B cell (primary cell): ENCODE measurements around the gene BEAN1. TPM values are rescaled to one million over a fixed set of nuclear protein-coding genes. Genes with fewer than 3 reads are reported as not detected.

Source experiments
- ATAC-seq: fragments of 200-7000 bp; cut with Tn5 transposase; one replicate; pipeline ENCODE4 v1.10.0; 2021; ENCODE audit warnings: low read depth, mild to moderate bottlenecking, moderate number of reproducible peaks, moderate library complexity
- CTCF ChIA-PET: fragments of 350-600 bp; sonication (Branson Sonifier 250); formaldehyde crosslinking; loops from one replicate; lab custom pipeline; 2021; ENCODE audit warnings: antibody characterized with exemption, inconsistent platforms; lab: Charles Lee
- POLR2A ChIA-PET: fragments of 350-600 bp; sonication (Branson Sonifier 250); formaldehyde crosslinking; loops from one replicate; lab custom pipeline; 2021; ENCODE audit warnings: antibody characterized with exemption; lab: Charles Lee
- DNase-seq: peaks from one replicate; pipeline ENCODE4 v3.0.0; 2013
- H2AFZ ChIP-seq: 2 replicates; pipeline ENCODE4 v1.6.1; 2012; ENCODE audit warnings: mild to moderate bottlenecking, low read depth, low read length; ENCODE audit not compliant: insufficient read depth, poor library complexity, severe bottlenecking
- H3K27ac ChIP-seq, 2 donors: 1 replicate in 1 of 2; 2 replicates in 1 of 2; pipeline ENCODE4 v1.5.1; 2012 to 2013; ENCODE audit warnings: low read length in 2 of 2, mild to moderate bottlenecking in 2 of 2, moderate library complexity in 1 of 2
- H3K27me3 ChIP-seq, 4 experiments: fragments of 200-600 bp in 1 of 4; sonication (generic) in 1 of 4; replicated peaks in 1 of 4; 1 replicate in 2 of 4; 2 replicates in 2 of 4; pipeline versions ENCODE4 v1.6.1 to v1.7.0; 2013 to 2016; ENCODE audit warnings: low read length in 3 of 4, mild to moderate bottlenecking in 2 of 4, mixed read lengths in 1 of 4, moderate library complexity in 1 of 4; ENCODE audit not compliant: insufficient read depth in 4 of 4, control insufficient read depth in 3 of 4; ENCODE audit errors: control extremely low read depth in 1 of 4
- H3K36me3 ChIP-seq, 2 experiments: replicated peaks in 1 of 2; 1 replicate in 1 of 2; 2 replicates in 1 of 2; pipeline versions ENCODE4 v1.6.1 to v1.7.1; 2013; ENCODE audit warnings: low read length in 1 of 2; ENCODE audit not compliant: insufficient read depth in 2 of 2, control insufficient read depth in 1 of 2; ENCODE audit errors: control extremely low read depth in 1 of 2, extremely low read depth in 1 of 2
- H3K4me1 ChIP-seq, 2 donors: fragments of 200-600 bp in 1 of 2; sonication (generic) in 1 of 2; 1 replicate in 1 of 2; 2 replicates in 1 of 2; pipeline versions ENCODE4 v1.5.1 to v1.6.1; 2013 to 2017; ENCODE audit warnings: low read length in 2 of 2; ENCODE audit not compliant: control insufficient read depth in 2 of 2, insufficient read depth in 2 of 2
- H3K4me2 ChIP-seq: replicated peaks from 2 replicates; pipeline ENCODE3; 2012; ENCODE audit warnings: mild to moderate bottlenecking, low read depth, low read length; ENCODE audit not compliant: poor library complexity, severe bottlenecking
- H3K4me3 ChIP-seq, 5 experiments: fragments of 200-600 bp in 1 of 5; sonication (generic) in 1 of 5; 1 replicate in 3 of 5; 2 replicates in 2 of 5; pipeline versions ENCODE4 v1.5.1 to v1.7.0; 2011 to 2016; ENCODE audit warnings: low read length in 4 of 5, mild to moderate bottlenecking in 4 of 5, low read depth in 2 of 5, control low read depth in 1 of 5, moderate library complexity in 1 of 5; ENCODE audit not compliant: insufficient read depth in 1 of 5; ENCODE audit errors: control extremely low read depth in 1 of 5, extremely low read depth in 1 of 5
- H3K79me2 ChIP-seq: fragments of 200-600 bp; sonication (generic); one replicate; pipeline ENCODE4 v1.6.0; 2016; ENCODE audit warnings: low read length; ENCODE audit not compliant: control insufficient read depth, insufficient read depth
- H3K9ac ChIP-seq: fragments of 200-600 bp; sonication (generic); 2 replicates; pipeline ENCODE4 v1.6.1; 2017; ENCODE audit warnings: mild to moderate bottlenecking, low read length, moderate library complexity
- H3K9me3 ChIP-seq, 3 donors: one replicate each; pipeline versions ENCODE4 v1.6.1 to v1.7.1; 2013; ENCODE audit warnings: low read length in 2 of 3; ENCODE audit not compliant: control insufficient read depth in 2 of 3, insufficient read depth in 1 of 3; ENCODE audit errors: control extremely low read depth in 1 of 3
- H4K20me1 ChIP-seq: 2 replicates; pipeline ENCODE4 v1.6.0; 2012; ENCODE audit warnings: mild to moderate bottlenecking, low read length; ENCODE audit not compliant: insufficient read depth, control insufficient read depth, poor library complexity, severe bottlenecking
- H3K27ac Mint-ChIP-seq: one replicate; pipeline ENCODE4 v1.8.0; 2021; ENCODE audit warnings: mixed read lengths
- H3K27me3 Mint-ChIP-seq: one replicate; pipeline ENCODE4 v1.8.0; 2021; ENCODE audit warnings: mixed read lengths
- H3K4me1 Mint-ChIP-seq: one replicate; pipeline ENCODE4 v1.8.0; 2021; ENCODE audit warnings: mixed read lengths
- H3K4me3 Mint-ChIP-seq: one replicate; pipeline ENCODE4 v1.8.0; 2021; ENCODE audit warnings: mixed read lengths
- H3K9me3 Mint-ChIP-seq: one replicate; pipeline ENCODE4 v1.8.0; 2022; ENCODE audit warnings: mixed read lengths; ENCODE audit not compliant: insufficient read depth
- CTCF ChIP-seq: fragments of 200-600 bp; IDR thresholded peaks from one replicate; pipeline ENCODE4 v1.8.0; 2022; ENCODE audit warnings: antibody characterized with exemption, mild to moderate bottlenecking
- EZH2 ChIP-seq: IDR thresholded peaks from 2 replicates; pipeline ENCODE4 v1.6.1; 2012; ENCODE audit warnings: borderline replicate concordance, low read depth, mild to moderate bottlenecking, moderate library complexity, low read length; ENCODE audit not compliant: insufficient read depth, poor library complexity, severe bottlenecking
- WGBS: methylation state at CpG from one replicate; pipeline ENCODE4 v1.1.5; 2013; ENCODE audit warnings: missing lambda C conversion rate; ENCODE audit not compliant: insufficient coverage; 5-methylcytosine and 5-hydroxymethylcytosine counted together
- intact Hi-C: fragments of 100-400 bp; cut with micrococcal nuclease; formaldehyde crosslinking; loops from one replicate; pipeline ENCODE4 v1.10.0; 2022
- polyA plus RNA-seq: library from polyadenylated mRNA; depleted of rRNA; stranded (reverse); fragments of >200 nt; gene quantifications from 2 replicates; pipeline ENCODE4 v1.2.3, GENCODE V29; 2012
- total RNA-seq, 2 donors: library from RNA; stranded (reverse); fragments of 120-200 nt in 1 of 2; gene quantifications; 1 replicate in 1 of 2; 2 replicates in 1 of 2; pipeline versions ENCODE4 v1.2.3 to v1.2.4, GENCODE V29; 2013 to 2022

The BEAN1 gene
- total and polyA plus RNA-seq, 2 donors (not counting 1 experiment from before 2014, with no cell fraction given) = not detected

DNA sequence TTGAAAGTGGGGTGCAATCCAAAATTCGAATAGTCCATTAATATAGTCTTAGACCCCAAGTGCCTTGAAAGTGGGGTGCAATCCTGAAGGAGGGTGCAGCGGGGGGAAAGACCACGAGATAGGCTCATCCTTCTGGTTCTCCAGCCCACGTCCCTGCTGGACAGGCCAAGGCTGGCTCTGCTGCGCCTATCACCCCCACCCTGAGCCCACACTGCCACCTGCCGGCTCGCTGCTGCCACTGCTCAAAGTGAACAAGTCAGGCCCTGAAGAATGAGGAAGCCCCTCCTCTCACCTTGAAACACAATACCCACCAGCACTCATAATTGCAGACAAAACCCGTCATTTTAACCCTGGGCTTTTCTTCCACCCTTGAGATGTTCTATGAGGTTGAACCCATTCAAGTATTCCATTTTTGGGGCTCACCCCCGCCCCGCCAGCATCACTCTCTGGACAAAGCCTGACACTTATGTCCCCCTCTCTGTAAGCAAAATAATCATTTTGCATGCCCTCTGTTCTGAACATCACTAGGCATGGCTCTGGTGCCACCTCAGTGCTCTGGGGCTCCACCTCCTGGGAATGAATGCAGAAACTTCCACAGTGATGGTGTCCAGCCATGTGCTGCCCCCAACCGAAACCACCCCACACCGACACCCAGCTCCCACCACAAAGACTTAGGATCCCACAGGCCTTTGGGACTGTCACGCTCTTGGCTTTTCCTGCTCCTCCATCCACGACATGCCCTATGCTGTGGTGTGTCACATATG lies 56.8 kb downstream of the BEAN1 start:
- Histone ChIP-seq H4K20me1 (no peaks in the 10 kb centered on the region), H3K4me2 (no peak overlapping the region), H3K27me3 (peaks cover 0 to 9% (median under 1%) of the 10 kb centered on the region in 4 experiments), H3K79me2 (no peaks in the 10 kb centered on the region), H3K9me3 (peaks cover 0 to 3% (median 0%) of the 10 kb centered on the region in 3 donors), H2AFZ (no peak overlapping the region), H3K27ac (no peak overlapping the region), H3K36me3 (no peaks in the 10 kb centered on the region), H3K4me3 (no peak overlapping the region), H3K4me1 (peaks cover 14 to 20% of the 10 kb centered on the region in 2 donors), H3K9ac (no peak overlapping the region)
- ChIA-PET POLR2A (no interaction called here), CTCF (interaction anchor here (0.7 to 10.5 kb wide), 10 partner anchors 8 to 709 kb away, joined by 3 to 91 read pairs (median 6); partner anchors contain the start of genes CKLF and CMTM2)
- intact Hi-C loops = loop anchor here (1.0 to 2.0 kb wide), 4 partner anchors 32 to 105 kb away; partner anchors contain the start of gene CKLF
- no peak overlapping the region for H3K4me3 Mint-ChIP-seq
- peak; percentile 93 for ATAC-seq
- peak; percentile 81 for DNase-seq
- H3K9me3 Mint-ChIP-seq = no peaks in the 10 kb centered on the region
- peaks cover 15% of the 10 kb centered on the region for H3K4me1 Mint-ChIP-seq
- WGBS = 46% methylated on average over 13 of the region's 14 CpGs
- peak overlapping the region; percentile 5 for H3K27ac Mint-ChIP-seq
- peaks cover 3% of the 10 kb centered on the region for H3K27me3 Mint-ChIP-seq
- TF ChIP-seq EZH2 = no peak
- peak; percentile 96 for TF ChIP-seq CTCF
